HG02943 (cell line): ENCODE data around the gene SUSD1.
"Not testable (repeated sequence)": the region's sequence is repeated elsewhere in the genome, so short reads cannot be mapped to it uniquely, and the experiment has no call there.

ENCODE experiments used
- ATAC-seq: cut with Tn5 transposase; IDR thresholded peaks from one replicate; pipeline ENCODE4 v1.9.1; 2021; ENCODE audit warnings: mild to moderate bottlenecking, low read depth, moderate library complexity; ENCODE audit not compliant: unreplicated experiment

Gene SUSD1

GRCh38 chr9:112133806-112134205 is 41.3 kb downstream of the SUSD1 start:
- ATAC-seq: not testable (repeated sequence)

GRCh38 chr9:112132356-112132755 is 42.7 kb downstream of the SUSD1 start:
- no peak for ATAC-seq

- ATAC-seq: no peak
Measured at GRCh38 chr9:112130997-112131396, 44.1 kb downstream of the SUSD1 start.

GRCh38 chr9:112130347-112130746 is 44.8 kb downstream of the SUSD1 start:
- ATAC-seq: no peak

GRCh38 chr9:112129246-112129645 is 45.9 kb downstream of the SUSD1 start:
- no peak for ATAC-seq

GRCh38 chr9:112128399-112128798 is 46.7 kb downstream of the SUSD1 start:
- ATAC-seq: not testable (repeated sequence)

- no peak for ATAC-seq
Measured at GRCh38 chr9:112127281-112127680, 47.8 kb downstream of the SUSD1 start.

GRCh38 chr9:112125951-112126388 is 49.1 kb downstream of the SUSD1 start:
- peak; percentile 58 for ATAC-seq

- ATAC-seq: no peak
Measured at GRCh38 chr9:112124156-112124555, 50.9 kb downstream of the SUSD1 start.

- no peak for ATAC-seq
Measured at GRCh38 chr9:112121633-112122032, 53.5 kb downstream of the SUSD1 start.

- ATAC-seq: no peak
Measured at GRCh38 chr9:112120439-112120925, 54.6 kb downstream of the SUSD1 start.

GRCh38 chr9:112120030-112120341 is 55.1 kb downstream of the SUSD1 start:
- no peak for ATAC-seq

- ATAC-seq: no peak
Measured at GRCh38 chr9:112119225-112120029, 55.7 kb downstream of the SUSD1 start.

- ATAC-seq: no peak
Measured at GRCh38 chr9:112118009-112118408, 57.1 kb downstream of the SUSD1 start.

- no peak for ATAC-seq
Measured at GRCh38 chr9:112115970-112116753, 58.9 kb downstream of the SUSD1 start.

- ATAC-seq: no peak
Measured at GRCh38 chr9:112115109-112115508, 60.0 kb downstream of the SUSD1 start.

- no peak for ATAC-seq
Measured at GRCh38 chr9:112112941-112113681, 62.0 kb downstream of the SUSD1 start.

GRCh38 chr9:112112519-112112918 is 62.6 kb downstream of the SUSD1 start:
- no peak for ATAC-seq

GRCh38 chr9:112111461-112111860 is 63.6 kb downstream of the SUSD1 start:
- no peak for ATAC-seq

GRCh38 chr9:112110777-112111113 is 64.4 kb downstream of the SUSD1 start:
- no peak for ATAC-seq
